ENCODE measurements around the gene NOSIP. TPM values are rescaled to one million over a fixed set of nuclear protein-coding genes. Genes with fewer than 3 reads are reported as not detected.
"Not testable (repeated sequence)": the region's sequence is repeated elsewhere in the genome, so short reads cannot be mapped to it uniquely, and the experiment has no call there.

Gene NOSIP
- 56.3 TPM for total RNA-seq

- DNase-seq (ENCODE audit: low spot score): peak; percentile 95
Measured at GRCh38 chr19:49580264-49581006, at the start of gene NOSIP. TSS of gene NOSIP (minus strand) at chr19:49580556. CDS start at chr19:49560691, 19,865 bp downstream.

GRCh38 chr19:49629659-49630058 is 49.3 kb upstream of the NOSIP start:
- no peak for DNase-seq (ENCODE audit: low spot score)

GRCh38 chr19:49626226-49626625 is 45.9 kb upstream of the NOSIP start:
- no peak for DNase-seq (ENCODE audit: low spot score)

GRCh38 chr19:49624967-49625910 is 44.9 kb upstream of the NOSIP start:
- no peak for DNase-seq (ENCODE audit: low spot score)

GRCh38 chr19:49617860-49618259 is 37.5 kb upstream of the NOSIP start:
- not testable (repeated sequence) for DNase-seq (ENCODE audit: low spot score)

- no peak for DNase-seq (ENCODE audit: low spot score)
Measured at GRCh38 chr19:49616945-49617344, 36.6 kb upstream of the NOSIP start.

- DNase-seq (ENCODE audit: low spot score): no peak
Measured at GRCh38 chr19:49616532-49616931, 36.2 kb upstream of the NOSIP start.

GRCh38 chr19:49615861-49616260 is 35.5 kb upstream of the NOSIP start:
- DNase-seq (ENCODE audit: low spot score): no peak

- DNase-seq (ENCODE audit: low spot score): no peak
Measured at GRCh38 chr19:49614096-49614833, 33.9 kb upstream of the NOSIP start.

- DNase-seq (ENCODE audit: low spot score): no peak
Measured at GRCh38 chr19:49613374-49613773, 33.0 kb upstream of the NOSIP start.

GRCh38 chr19:49609499-49610092 is 29.2 kb upstream of the NOSIP start:
- no peak for DNase-seq (ENCODE audit: low spot score)

GRCh38 chr19:49605605-49606004 is 25.2 kb upstream of the NOSIP start:
- DNase-seq (ENCODE audit: low spot score): no peak

GRCh38 chr19:49602806-49603205 is 22.4 kb upstream of the NOSIP start:
- no peak for DNase-seq (ENCODE audit: low spot score)

- DNase-seq (ENCODE audit: low spot score): no peak
Measured at GRCh38 chr19:49601482-49602038, 21.2 kb upstream of the NOSIP start.

GRCh38 chr19:49599378-49600295 is 19.3 kb upstream of the NOSIP start:
- DNase-seq (ENCODE audit: low spot score): no peak

- no peak for DNase-seq (ENCODE audit: low spot score)
Measured at GRCh38 chr19:49597703-49597974, 17.3 kb upstream of the NOSIP start.

- no peak for DNase-seq (ENCODE audit: low spot score)
Measured at GRCh38 chr19:49596954-49597702, 16.8 kb upstream of the NOSIP start.

GRCh38 chr19:49596407-49596806 is 16.1 kb upstream of the NOSIP start:
- no peak for DNase-seq (ENCODE audit: low spot score)

- no peak for DNase-seq (ENCODE audit: low spot score)
Measured at GRCh38 chr19:49595819-49596404, 15.6 kb upstream of the NOSIP start.
